GM11168 (cell line): ENCODE results near the gene KCNJ6.

Source experiments
- in situ Hi-C: fragments of 300-500 bp; cut with MboI; formaldehyde crosslinking; loops from one replicate; pipeline ENCODE4 v1.12.0; 2022; ENCODE audit warnings: low sequenced_read_pairs; ENCODE audit not compliant: unreplicated experiment

Gene KCNJ6

GRCh38 chr21:37828991-37829390 is 87.3 kb downstream of the KCNJ6 start:
- in situ Hi-C loops: no loop called here

GRCh38 chr21:37828556-37828955 is 87.7 kb downstream of the KCNJ6 start:
- in situ Hi-C loops: no loop called here

DNA sequence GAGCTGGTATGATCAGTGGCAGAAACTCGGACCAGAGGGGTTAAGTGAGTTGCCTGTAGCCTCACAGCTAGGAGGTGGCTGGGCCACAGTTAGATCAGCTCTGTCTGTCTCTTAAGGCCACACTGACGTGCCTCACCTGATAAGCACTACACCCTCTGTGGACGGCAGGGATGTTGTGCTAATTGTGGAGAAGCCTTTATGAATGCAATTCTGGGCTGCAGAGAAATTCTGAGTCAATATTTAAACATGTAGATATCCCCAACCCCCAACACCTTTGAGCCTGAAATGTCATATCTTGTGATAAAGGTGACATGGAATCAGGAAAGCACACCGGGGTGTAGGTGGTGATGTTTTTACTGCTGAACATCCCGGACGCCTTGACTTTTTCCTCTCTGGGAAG is 88.3 kb downstream of the KCNJ6 start:
- in situ Hi-C loops: no loop called here

GRCh38 chr21:37821786-37822450 is 94.3 kb downstream of the KCNJ6 start:
- in situ Hi-C loops: no loop called here

DNA sequence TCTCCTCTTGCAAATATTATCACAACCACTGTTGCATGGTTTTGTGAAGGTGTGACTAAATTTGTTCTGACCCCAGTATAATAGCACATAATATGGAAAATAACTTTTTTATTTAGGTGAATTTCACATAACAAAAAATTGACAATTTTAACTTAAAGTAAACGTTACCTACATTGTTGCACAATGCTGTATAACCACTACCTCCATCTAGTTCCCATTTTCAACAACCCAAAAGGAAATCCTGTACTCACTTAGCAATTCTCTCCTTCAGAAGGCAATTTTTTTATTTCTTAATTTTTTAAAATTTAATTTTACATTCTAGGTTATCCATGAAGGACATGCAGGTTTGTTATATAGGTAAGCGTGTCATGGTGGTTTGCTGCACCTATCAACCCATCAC is 95.2 kb downstream of the KCNJ6 start:
- in situ Hi-C loops: no loop called here

- in situ Hi-C loops: no loop called here
These were observed 96.9 kb downstream of the KCNJ6 start for GRCh38 chr21:37819372-37819771.

- in situ Hi-C loops: no loop called here
These were observed 99.0 kb downstream of the KCNJ6 start for GRCh38 chr21:37817242-37817641.

DNA sequence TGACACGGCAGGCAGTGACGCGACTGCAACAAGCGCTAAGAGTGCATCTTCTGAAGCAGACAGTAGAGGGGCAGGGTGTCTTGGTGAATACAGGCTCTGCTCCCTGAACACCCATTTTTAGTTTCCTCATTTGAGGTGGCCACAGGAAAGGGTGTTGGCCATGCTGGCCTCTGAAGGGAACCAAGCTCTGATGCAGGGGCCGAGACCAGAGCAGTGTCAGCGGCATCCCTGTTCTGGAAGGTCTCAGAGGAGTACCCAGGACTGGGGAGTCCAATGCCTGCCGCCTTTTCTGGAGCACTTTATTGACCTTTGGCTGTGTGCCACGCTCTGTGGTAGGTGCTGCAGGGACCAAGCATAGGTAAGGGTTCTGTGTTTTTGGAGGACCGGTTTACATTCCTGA is 100.4 kb downstream of the KCNJ6 start:
- in situ Hi-C loops: no loop called here

DNA sequence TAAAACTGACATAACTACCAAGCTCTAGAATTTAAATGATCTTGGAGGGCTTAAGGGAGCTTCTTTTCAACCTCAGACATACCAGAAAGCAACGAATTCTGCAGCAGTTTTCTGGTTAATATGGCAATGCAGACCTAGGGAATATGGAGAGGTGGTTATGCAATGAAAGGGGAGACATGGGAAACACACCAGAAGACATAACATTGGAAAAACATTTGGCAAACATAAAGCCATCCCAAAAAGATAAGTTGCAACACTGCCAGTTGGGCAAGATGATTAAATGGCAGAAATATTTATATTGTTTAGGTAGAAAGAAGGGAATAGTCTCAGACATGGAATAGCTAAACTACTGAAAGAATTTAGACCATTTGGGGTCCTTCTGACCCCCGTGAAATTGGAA is 104.5 kb downstream of the KCNJ6 start:
- in situ Hi-C loops: no loop called here

DNA sequence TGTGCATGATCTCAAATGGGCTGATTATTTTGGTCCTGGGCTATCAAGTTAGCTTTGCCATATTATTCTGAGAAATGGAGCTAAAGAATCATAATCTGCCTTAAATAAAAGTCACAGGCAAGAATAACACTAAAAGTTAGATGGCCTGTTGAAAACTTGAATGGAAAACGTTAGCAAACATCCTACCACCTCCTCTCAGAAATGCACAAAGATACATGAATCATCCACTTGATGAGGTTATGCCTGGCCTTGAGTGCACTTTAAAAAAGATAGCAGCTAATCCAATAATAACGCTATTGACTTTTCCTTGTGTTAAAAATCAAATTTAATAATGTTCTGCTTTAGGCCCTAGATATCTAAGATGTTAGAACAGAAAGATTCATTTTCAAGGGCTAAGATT is 108.0 kb downstream of the KCNJ6 start:
- in situ Hi-C loops: no loop called here

GRCh38 chr21:37805266-37805665 is 111.0 kb downstream of the KCNJ6 start:
- in situ Hi-C loops: no loop called here

DNA sequence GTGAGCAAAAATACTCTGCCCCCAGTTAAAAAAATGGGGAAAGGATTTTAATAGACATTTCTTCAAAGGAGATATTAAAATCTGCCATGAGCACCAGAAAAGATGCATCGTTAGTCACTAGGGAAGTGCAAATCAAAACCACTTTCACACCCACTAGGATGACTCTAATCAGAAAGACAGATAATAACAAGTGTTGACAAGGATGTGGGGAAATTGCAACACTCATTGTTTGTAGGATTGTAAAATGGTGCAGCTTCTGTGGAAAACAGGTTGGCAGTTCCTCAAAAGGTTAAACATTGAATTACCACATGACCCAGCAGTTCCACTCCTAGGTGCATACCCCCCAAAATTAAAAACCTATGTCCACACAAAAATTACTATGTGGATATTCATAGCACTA is 112.3 kb downstream of the KCNJ6 start:
- in situ Hi-C loops: no loop called here

GRCh38 chr21:37803101-37803651 is 113.1 kb downstream of the KCNJ6 start:
- in situ Hi-C loops: no loop called here

- in situ Hi-C loops: no loop called here
These were observed 115.7 kb downstream of the KCNJ6 start for GRCh38 chr21:37800456-37801061.

DNA sequence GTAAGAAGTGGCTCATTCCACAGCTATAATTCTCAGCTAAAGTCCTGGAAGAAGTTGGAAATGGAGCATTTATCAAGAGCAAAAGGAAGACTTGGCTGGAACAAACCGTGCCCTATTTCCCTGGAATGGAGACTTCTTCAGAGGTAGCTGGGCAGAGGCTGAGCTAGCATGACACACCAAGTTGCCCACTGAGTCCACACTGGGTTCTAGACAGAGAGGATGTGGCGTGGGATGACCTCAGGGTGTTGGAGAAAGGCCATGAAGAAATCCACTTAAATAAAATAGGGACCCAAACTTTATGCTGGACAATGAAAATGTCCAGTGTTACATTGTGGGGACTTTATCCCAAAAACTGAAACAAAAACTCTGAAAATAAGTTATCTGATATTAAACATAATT is 116.2 kb downstream of the KCNJ6 start:
- in situ Hi-C loops: no loop called here

- in situ Hi-C loops: no loop called here
These were observed 116.8 kb downstream of the KCNJ6 start for GRCh38 chr21:37799211-37800056.

- in situ Hi-C loops: no loop called here
These were observed 118.9 kb downstream of the KCNJ6 start for GRCh38 chr21:37797403-37797802.

DNA sequence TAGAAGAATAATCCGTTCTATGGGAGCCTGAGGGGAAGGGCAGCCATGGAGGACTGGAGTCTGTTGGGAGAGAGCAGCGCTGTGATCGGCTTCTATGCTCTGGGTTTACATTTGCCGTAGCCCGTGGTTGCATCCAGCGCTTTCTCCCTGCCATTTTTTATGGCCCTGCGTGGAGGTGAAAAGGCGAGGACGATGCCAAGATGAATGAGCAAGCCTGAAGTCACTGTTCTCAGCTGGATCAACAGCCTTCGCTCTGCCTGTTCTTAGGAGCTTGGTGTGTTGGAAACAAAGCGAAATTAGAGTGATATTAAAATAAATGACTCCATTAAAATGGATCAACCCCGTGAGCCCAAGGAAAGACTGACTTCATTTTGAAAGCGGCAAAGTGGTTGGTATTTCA is 120.2 kb downstream of the KCNJ6 start:
- in situ Hi-C loops: no loop called here

- in situ Hi-C loops: no loop called here
These were observed 122.6 kb downstream of the KCNJ6 start for GRCh38 chr21:37793660-37794059.

DNA sequence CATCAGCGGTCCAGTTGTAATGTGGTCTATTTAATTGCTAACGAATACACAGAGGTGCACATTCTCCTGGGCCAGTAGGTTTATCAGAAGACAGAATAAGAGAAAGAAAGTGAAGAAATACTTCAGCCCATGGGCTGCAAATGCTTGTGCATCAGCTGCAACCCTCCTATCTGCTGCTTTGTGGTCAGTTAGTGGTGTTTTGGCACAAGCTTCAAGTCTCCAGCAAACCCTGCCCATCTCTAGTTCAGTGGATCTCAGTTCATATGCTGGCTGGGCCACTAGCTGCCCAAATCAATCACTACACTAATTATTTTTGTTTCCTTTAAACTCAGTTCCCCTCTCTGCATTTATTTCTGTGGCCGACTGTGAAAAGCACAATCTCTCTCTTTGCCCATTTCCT is 124.2 kb downstream of the KCNJ6 start:
- in situ Hi-C loops: no loop called here

GRCh38 chr21:37790905-37791304 is 125.4 kb downstream of the KCNJ6 start:
- in situ Hi-C loops: no loop called here
